HUES6 (cell line): ENCODE results near the gene FTCDNL1.
A peak's percentile ranks its signal among the peaks of the same experiment; 100 is the strongest.

Experiments
- H3K27ac ChIP-seq: 2 replicates; pipeline ENCODE4 v1.7.0; 2013; ENCODE audit warnings: low read depth, mild to moderate bottlenecking, low read length, inconsistent platforms
- H3K27me3 ChIP-seq: 2 replicates; pipeline ENCODE4 v1.6.1; 2013; ENCODE audit warnings: low read length; ENCODE audit not compliant: control insufficient read depth, insufficient read depth
- H3K36me3 ChIP-seq: 2 replicates; pipeline ENCODE4 v1.6.1; 2013; ENCODE audit warnings: low read length; ENCODE audit not compliant: control insufficient read depth, insufficient read depth
- H3K4me1 ChIP-seq: 2 replicates; pipeline ENCODE4 v1.6.1; 2013; ENCODE audit warnings: low read length; ENCODE audit not compliant: control insufficient read depth, insufficient read depth
- H3K4me3 ChIP-seq: 2 replicates; pipeline ENCODE4 v1.5.1; 2013; ENCODE audit warnings: low read depth, low read length
- H3K9ac ChIP-seq: one replicate; pipeline ENCODE4 v1.6.1; 2013; ENCODE audit warnings: mild to moderate bottlenecking, low read length
- H3K9me3 ChIP-seq: 2 replicates; pipeline ENCODE4 v1.6.1; 2013; ENCODE audit warnings: low read depth, low read length; ENCODE audit not compliant: control insufficient read depth, insufficient read depth

The FTCDNL1 gene

DNA sequence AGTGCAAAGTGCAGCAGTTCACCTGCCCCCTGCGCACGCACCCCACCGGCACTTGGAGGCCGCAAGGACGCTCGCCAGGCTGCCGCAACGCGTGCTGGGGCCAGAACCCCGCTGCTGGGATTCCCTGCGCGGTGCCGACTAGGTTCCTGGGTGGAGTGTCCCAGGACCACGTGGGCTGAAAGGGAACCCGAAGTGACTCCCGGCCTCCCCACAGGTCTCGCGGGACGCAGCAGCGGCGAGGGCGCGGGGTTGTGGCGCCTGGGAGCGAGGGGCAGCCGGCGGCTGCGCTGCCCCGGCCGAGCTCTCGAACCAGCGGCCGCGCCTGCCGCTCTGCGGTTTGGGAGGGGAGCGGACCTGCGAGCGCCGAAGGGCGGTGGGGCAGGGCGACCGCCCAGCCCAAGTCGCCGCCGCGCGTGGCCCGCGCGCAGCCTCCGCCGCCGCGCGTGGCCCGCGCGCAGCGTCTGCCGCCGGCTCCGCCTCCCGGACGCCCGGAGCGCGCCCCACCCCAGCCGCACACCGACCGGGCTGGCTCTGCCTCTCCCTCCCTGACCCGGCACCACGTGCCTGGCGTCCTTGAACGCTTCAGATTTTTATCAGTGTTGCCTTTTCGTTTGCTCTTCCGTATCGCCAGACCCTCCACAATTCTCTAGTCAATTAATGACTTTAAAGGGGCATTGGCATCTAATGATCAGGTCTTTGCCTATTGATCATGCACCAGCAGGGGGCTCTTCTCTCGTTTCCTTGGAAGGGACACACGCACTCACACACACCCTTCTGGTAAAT lies at the start of gene FTCDNL1:
Gene FTCDNL1, minus strand, starts transcription at position 475 of the 783 bp plus-strand sequence. CDS start 2,230 bp downstream, outside the sequence.
- no peaks in the 10 kb centered on the region for H3K36me3 ChIP-seq
- H3K9ac ChIP-seq: peak within 1 kb of the TSS; percentile 79
- H3K4me1 ChIP-seq: peaks cover 9% of the 10 kb centered on the region
- no peaks in the 10 kb centered on the region for H3K9me3 ChIP-seq
- peak within 1 kb of the TSS; percentile 93 for H3K4me3 ChIP-seq
- peaks cover 6% of the 10 kb centered on the region for H3K27me3 ChIP-seq
- no peak within 1 kb of the TSS for H3K27ac ChIP-seq

DNA sequence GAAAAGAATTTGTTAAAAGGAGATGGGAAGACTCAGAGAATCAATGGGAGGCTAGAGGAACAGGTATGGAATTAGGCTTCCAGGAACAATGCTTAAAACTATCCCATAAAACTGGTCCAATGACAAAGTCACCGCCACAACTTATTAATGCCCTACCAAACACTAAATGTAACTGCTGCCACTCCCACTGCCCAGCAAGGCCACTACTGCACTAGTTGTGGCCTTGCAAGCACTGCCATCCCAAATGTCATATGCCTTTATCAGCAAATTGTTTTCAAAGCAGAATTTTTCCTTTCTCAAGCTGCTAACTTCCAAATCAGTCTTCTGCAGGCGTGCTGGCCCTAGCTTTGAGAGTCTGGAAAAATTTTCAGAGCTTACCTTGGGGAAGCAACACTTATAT lies 45.6 kb upstream of the FTCDNL1 start:
- no peaks in the 10 kb centered on the region for H3K36me3 ChIP-seq
- no peak overlapping the region for H3K9ac ChIP-seq
- 0 out of 2 replicates have a peak, but pooled peaks cover 3% of the 10 kb centered on the region for H3K9me3 ChIP-seq
- H3K4me3 ChIP-seq: no peak overlapping the region
- H3K27me3 ChIP-seq: no peaks in the 10 kb centered on the region
- no peak overlapping the region for H3K27ac ChIP-seq
- no peaks in the 10 kb centered on the region for H3K4me1 ChIP-seq

DNA sequence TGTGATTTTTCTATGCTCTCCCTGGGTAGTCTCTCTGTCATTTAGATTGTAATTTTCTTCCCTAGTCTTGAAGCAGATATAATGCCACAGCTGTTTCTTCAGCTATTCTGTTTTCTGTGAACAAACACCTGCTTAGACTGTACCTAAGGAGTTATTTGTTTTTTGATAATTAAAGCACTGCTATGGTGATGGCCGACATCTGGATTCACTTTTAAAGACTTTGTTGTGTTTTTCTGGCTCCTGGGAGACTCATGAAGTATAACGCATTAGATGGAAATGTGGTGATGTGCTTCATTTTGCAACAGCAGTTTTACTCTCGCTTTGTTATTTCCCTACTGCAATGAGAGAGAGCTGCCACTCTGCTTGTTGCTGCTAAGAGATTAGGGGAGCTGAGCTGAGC lies 44.4 kb upstream of the FTCDNL1 start:
- Histone ChIP-seq H3K4me1 (no peaks in the 10 kb centered on the region), H3K27me3 (no peaks in the 10 kb centered on the region), H3K4me3 (no peak overlapping the region), H3K27ac (no peak overlapping the region), H3K9ac (no peak overlapping the region), H3K36me3 (no peaks in the 10 kb centered on the region), H3K9me3 (0 out of 2 replicates have a peak, but pooled peaks cover 3% of the 10 kb centered on the region)

DNA sequence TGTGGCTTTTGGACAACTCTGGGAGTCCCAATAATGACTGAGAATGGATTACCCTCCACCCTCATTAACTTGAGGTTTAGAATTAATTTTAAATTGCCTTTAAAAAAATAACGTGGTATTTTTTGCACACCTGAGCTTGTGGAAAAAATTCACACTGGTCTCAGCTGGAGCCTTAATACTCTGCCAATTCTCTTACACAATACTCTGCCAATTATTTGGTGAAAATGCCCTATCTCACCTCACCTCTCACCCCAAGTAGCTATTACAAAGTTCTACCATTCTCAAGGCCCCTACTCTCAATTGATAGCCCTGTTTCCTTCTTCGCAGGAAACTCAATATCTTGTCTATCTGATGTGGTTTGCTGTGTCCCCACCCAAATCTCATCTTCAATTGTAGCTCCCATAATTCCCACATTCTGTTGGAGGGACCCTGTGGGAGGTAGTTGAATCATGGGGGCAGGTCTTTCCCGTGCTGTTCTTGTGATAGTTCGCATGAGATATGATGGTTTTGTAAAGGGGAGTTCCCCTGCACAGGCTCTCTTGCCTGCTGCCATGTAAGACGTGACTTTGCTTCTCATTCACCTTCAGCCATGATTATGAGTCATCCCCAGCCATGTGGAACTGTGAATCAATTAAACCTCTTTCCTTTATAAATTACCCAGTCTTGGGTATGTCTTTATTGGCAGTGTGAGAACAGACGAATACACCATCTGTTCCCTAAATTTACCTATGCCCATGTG lies 32.7 kb upstream of the FTCDNL1 start:
- Histone ChIP-seq H3K9me3 (no peaks in the 10 kb centered on the region), H3K9ac (no peak overlapping the region), H3K4me1 (no peaks in the 10 kb centered on the region), H3K36me3 (no peaks in the 10 kb centered on the region), H3K27me3 (no peaks in the 10 kb centered on the region), H3K27ac (no peak overlapping the region), H3K4me3 (no peak overlapping the region)

DNA sequence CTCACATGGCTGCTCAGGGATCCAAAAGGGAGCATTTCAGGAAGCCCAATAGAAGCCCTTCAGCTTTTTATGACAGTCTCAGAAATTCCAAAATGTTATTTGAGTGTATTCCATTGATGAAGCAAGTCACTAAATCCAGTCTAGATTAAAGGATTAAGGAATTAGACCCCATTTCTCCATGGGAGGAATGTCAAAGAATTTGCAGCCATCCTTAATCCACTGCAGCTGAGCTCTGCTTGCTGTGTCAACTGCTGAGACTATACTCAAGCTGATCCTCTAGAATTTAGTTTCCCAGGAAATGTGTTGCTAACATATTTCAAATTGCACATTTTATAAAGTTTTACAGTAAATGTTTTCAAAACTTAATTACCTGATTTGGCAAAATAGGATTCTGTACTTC lies 31.7 kb upstream of the FTCDNL1 start:
- Histone ChIP-seq H3K9ac (no peak overlapping the region), H3K4me1 (no peaks in the 10 kb centered on the region), H3K27me3 (no peaks in the 10 kb centered on the region), H3K9me3 (peaks cover 7% of the 10 kb centered on the region), H3K4me3 (no peak overlapping the region), H3K36me3 (no peaks in the 10 kb centered on the region), H3K27ac (no peak overlapping the region)

DNA sequence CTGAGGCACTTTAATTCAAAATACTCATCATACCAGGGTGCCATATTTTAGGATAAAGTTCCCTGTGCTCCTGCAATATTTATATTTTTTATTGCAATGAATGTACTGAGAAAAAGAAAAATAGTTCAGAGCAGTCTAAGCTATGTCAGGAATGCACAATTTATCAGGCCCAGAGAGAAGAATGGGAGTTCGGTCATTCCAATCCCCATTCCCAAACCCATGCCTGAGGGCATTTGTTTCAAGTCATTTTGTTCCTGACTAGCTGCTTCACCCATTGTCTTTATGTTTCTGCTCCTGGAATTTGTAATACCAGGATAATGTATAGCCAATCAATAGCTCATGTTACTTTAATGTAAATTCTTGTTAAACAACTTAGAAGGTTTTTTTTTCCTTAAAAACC lies 24.4 kb upstream of the FTCDNL1 start:
- no peaks in the 10 kb centered on the region for H3K27me3 ChIP-seq
- H3K36me3 ChIP-seq: no peaks in the 10 kb centered on the region
- H3K27ac ChIP-seq: no peak overlapping the region
- H3K4me1 ChIP-seq: peaks cover 7% of the 10 kb centered on the region
- H3K9ac ChIP-seq: no peak overlapping the region
- no peak overlapping the region for H3K4me3 ChIP-seq
- H3K9me3 ChIP-seq: peaks cover 41% of the 10 kb centered on the region

DNA sequence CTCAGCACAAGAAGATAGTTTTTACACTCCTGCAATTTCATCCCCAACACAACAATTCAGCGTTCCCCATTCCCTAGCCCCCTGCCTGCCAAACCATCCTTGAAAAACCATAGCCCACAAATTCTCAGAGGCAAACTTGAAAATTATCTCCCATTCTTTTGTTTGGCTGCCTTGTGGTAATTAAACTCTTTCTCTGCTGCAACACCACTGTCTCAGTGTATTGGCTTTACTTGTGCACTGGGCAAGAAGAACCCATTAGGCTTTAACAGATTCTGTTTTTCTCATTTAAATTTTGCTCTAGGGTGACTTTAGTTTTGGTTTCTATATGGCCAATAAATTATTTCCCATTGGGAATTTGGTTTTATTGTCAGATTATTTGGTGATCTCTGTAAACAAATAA lies 23.2 kb upstream of the FTCDNL1 start:
- H3K9ac ChIP-seq: no peak overlapping the region
- peaks cover 18% of the 10 kb centered on the region for H3K4me1 ChIP-seq
- H3K9me3 ChIP-seq: peaks cover 41% of the 10 kb centered on the region

DNA sequence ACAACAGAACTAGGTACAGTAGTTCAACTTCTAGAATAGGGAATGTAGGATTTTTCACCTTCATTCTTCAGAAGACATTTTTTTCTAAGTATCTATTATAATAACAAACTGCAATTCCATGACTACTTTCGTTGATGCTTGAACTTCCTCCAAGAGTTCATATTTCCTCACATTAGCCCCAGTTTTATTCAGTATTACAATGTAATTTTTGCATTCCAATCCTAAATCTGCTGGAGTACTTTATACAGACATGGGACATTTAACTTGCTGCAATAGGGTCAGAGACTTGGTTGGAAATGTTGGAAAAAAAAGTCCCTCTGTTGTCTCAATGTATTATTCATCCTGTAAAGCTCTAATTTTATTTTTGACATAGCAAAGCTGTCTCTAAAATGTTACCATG lies 19.6 kb upstream of the FTCDNL1 start:
- H3K36me3 ChIP-seq: no peaks in the 10 kb centered on the region

More for the DNA sequence above, 23.2 kb upstream of the FTCDNL1 start:
- Histone ChIP-seq H3K36me3 (no peaks in the 10 kb centered on the region), H3K4me3 (no peak overlapping the region), H3K27ac (no peak overlapping the region), H3K27me3 (no peaks in the 10 kb centered on the region)

DNA sequence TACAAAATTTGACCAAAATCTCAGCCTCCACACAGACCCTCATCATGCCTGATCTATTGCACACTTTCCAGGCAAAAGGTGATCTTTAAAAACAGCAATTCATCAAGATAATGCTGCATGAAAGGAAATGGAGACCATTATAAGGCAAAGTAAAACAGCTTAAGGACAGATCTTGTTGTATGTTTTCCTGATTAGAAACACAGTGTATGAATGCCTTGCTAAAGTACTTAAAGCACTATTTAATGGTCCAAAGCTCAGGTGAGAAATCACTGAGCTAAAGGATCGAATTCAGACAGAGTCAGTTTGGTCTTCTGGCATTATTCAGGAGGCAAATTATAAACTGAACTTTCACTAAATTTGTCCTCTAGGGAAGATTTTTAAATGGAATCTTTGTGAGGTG lies 18.7 kb upstream of the FTCDNL1 start:
- Histone ChIP-seq H3K9me3 (peaks cover 19% of the 10 kb centered on the region), H3K4me3 (peak overlapping the region; percentile 41), H3K4me1 (peaks cover 36% of the 10 kb centered on the region), H3K27ac (peak overlapping the region; percentile 93), H3K27me3 (no peaks in the 10 kb centered on the region), H3K9ac (peak overlapping the region; percentile 81), H3K36me3 (no peaks in the 10 kb centered on the region)

More for the DNA sequence above, 19.6 kb upstream of the FTCDNL1 start:
- peaks cover 28% of the 10 kb centered on the region for H3K9me3 ChIP-seq
- H3K4me1 ChIP-seq: peaks cover 36% of the 10 kb centered on the region
- no peak overlapping the region for H3K4me3 ChIP-seq
- no peaks in the 10 kb centered on the region for H3K27me3 ChIP-seq
- H3K9ac ChIP-seq: no peak overlapping the region
- peak overlapping the region; percentile 93; the same call in 1 of the 2 replicates for H3K27ac ChIP-seq

DNA sequence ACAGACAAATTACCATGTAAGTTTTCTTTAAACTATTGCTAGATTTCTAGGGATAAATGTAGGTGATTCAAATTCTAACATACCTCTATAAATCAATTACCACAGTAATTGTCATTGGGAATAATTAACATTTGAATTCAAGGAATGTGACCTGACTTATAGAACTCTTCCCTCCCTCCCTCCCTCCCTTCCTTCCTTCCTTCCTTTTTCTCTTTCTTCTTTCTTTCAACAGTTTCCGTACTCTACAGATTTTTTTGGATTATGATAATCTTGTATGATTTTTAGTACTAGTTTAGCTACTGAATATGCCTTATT lies 18.2 kb upstream of the FTCDNL1 start:
- H3K27me3 ChIP-seq: no peaks in the 10 kb centered on the region
- peak overlapping the region; percentile 41 for H3K4me3 ChIP-seq
- H3K36me3 ChIP-seq: no peaks in the 10 kb centered on the region
- H3K9ac ChIP-seq: peak overlapping the region; percentile 81
- peak overlapping the region; percentile 93 for H3K27ac ChIP-seq
- H3K4me1 ChIP-seq: peaks cover 36% of the 10 kb centered on the region
- peaks cover 14% of the 10 kb centered on the region for H3K9me3 ChIP-seq
